KBM-7 (cell line): ENCODE results near the gene HSPA8.

Source experiments
- DNase-seq: peaks from one replicate; pipeline ENCODE4 v3.0.0-alpha.2; 2015
- in situ Hi-C: fragments of 300-500 bp; cut with MboI; formaldehyde crosslinking; loops from 2 replicates; pipeline ENCODE4 v1.14.3; 2020; ENCODE audit warnings: low sequenced_read_pairs, low pct_unique_long_range_greater_than_20kb, mixed read lengths

Gene HSPA8

DNA sequence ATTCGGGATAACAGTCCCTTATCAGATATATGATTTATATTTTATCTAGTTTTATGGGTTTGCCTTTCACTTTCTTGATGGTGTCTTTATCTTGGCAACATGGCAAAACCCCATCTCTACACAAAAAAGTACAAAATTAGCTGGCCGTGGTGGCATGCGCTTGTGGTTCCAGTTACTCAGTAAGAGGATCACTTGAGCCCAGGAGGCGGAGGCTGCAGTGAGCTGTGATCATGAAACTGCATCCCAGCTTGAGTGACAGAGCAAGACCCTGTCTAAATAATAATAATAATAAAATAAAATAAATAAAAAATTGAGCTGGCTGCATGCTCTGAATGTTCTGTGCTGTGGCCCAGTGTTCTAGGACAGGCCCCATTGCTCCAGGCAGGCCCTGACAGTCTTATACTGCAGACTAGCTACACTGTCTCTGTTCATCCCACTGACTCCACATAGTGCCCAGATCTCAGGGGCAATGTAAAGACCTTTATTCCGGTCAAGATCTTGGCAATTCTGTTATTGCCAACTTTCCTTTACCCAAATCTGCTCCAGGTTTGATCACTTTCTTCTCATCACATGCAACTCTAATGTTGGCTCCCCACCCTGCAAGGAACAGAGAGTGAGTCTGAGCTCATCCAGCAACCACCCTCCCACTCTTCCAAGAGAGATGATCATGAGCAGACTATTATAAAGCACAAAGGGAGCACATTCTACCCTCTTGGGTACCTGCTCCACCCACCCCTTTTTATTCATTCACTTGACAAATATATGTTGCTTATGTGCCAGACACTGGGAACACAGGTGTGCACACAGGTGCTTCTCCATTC is 8.8 kb downstream of the HSPA8 start:
- in situ Hi-C loops: no loop called here
- DNase-seq: no peak

DNA sequence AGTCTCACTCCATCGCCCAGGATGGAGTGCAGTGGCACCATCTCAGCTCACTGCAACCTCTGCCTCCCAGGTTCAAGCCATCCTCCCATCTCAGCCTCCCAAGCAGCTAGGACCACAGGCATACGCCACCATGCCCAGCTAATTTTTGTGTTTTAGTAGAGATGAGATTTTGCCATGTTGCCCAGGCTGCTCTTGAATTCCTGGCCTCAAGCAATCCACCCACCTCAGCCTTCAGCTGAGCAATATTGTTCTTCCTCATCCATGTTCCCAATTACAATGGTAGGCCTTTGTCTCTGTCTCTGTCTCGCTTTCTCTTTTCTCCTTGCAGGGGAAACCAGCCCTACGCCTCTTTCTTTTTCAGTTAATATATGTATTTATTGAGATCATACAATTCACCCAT is 10.3 kb downstream of the HSPA8 start:
- no peak for DNase-seq
- in situ Hi-C loops: no loop called here

DNA sequence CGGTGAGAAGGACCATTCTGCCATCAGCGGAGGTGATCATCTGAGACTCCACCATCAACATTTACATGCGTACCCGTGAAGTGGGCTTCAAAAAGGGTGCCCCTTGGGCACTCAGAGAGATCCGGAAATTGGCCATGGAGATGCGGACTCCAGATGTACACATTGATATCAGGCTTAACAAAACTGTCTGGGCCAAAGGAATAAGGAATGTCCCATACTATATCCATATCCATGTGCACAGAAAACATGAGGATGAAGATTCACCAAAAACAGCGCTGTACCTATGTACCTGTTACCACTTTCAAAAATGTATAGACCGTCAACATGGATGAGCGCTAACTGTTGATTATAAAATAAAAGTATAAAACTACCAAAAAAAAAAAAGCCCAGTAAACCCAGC is 10.8 kb downstream of the HSPA8 start:
- in situ Hi-C loops: no loop called here
- no peak for DNase-seq

DNA sequence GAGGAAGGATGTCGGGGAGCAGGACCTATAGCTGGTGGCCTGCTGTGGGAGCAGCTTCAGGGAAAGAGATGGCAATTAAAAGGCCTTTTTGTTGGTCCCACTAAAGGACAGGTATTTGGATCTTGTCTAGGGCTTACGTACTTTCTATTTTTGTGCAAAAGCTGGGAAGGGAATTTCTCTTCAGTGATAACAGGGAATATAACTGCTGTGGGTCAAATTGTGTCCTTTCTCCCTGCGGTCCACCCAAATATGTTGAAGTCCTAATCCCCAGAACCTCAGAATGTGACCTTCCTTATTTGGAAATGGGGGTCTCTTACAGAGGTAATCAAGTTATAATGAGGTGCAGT is 14.0 kb downstream of the HSPA8 start:
- in situ Hi-C loops: no loop called here
- no peak for DNase-seq

DNA sequence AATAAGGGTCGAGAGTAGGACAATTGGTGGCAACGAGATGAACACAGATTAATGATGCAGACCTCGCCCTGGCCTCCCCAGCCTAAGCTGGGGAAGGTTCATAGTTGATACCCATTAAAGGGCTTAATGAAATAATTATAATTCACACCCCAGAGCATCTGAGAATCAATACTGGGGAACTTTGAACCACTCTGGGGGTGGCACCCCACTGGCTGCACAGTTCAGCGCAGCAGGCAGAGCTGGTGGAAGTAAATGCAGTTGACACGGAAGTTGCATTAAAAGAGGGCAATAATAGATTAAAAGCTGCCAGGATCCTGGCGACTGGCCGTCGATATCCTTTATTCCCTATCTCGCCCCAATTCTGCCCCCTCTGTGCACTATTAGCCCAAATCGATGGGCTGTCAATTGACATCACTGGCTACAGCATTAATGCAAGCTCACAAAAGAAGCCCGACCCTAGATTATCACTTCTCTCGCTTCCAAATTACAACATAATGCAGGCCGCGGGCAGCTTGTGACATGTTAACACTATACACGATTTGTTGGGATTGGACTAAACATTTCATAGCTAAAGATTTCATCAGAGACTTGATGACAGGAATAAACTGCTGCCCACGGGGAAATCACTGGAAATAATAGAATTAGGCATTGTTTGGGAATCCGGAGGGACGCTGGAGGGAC is 14.5 kb downstream of the HSPA8 start:
- no peak for DNase-seq
- in situ Hi-C loops: no loop called here

DNA sequence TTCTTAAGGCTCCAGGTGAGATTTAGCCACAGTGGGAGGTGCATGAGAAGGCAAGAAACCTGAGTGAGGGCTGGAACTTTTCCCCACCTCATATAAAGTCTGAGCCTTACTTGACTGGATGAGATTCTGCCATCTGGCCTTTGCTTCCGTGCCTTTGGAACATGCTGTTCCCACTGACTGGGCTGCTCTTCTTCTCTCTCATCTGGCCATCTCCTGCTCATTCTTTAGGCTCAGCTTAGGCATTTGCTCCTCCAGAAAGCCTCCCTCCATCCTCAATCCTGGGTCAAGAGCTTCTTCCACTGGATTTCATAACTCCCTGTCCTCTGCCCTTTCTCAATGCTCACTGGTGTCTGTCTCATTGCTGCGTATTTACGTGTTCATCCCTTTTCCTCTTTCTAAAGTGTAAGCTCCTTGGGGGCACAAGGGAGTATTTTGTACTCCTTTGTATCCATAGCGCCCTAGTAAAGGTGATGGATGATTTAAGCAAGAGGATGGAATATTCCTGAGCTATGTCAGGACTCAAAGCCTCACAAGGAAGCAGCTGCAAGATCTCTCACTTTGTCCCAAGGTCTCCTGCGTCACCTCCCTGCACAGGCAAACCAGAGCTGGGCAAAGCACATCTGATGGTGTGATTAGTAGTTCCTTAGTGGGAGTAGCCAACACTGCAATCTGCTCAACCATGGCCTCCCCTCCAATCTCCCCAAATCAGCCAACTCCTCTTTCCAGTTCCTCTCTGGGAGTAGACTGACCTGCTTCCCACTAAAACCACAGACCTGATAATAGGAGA is 15.3 kb downstream of the HSPA8 start:
- DNase-seq: no peak
- in situ Hi-C loops: no loop called here

DNA sequence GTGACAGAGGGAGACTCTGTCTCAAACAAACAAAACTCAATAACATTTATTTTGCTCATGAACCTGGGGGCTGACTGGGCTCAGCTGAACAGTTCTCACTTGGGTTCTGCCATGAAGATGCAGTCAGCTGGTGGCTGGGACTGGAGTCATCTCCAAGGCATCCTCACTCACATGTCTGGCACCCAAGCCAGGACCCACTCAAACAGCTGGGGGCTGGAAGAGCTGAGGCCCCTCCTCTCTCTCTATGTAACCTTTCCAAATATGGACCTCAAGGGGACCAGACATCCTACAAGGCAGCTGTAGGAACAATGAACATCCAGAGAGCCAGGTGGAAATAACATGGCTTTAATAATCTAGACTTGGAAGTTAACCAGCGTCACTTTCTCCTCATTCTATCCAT is 16.8 kb downstream of the HSPA8 start:
- in situ Hi-C loops: no loop called here
- DNase-seq: no peak

DNA sequence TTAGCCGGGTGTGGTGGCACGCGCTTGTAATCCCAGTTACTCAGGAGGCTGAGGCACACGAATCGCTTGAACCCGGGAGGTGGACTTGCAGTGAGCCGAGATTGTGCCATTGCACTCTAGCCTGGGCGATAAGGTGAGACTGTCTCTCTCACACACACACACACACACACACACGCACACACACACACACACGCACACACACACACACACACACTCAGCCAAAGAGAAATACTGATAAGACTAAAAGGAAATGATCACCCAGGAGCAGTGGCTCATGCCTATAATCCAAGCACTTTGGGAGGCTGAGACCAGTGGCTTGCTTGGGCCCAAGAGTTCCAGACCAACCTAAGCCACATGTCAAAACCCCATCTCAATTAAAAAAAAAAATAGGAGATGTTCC is 20.8 kb downstream of the HSPA8 start:
- no peak for DNase-seq
- in situ Hi-C loops: no loop called here

DNA sequence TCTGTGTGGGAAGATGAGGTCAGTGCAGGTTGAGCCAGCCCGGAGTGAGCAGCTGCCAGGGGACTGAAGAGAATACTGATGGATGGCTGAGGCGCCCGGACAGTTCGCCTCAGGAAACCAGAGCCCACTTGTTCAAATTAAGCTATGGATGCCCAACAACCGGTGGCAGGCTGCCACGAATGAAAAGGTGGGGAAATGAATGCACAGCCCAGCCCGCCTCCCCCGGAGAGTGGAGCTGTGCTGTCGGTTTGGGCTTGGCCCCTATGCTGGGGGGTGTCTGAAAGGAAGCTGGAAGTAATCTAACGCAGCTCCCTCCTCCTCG is 21.9 kb downstream of the HSPA8 start:
- in situ Hi-C loops: no loop called here
- DNase-seq: no peak

DNA sequence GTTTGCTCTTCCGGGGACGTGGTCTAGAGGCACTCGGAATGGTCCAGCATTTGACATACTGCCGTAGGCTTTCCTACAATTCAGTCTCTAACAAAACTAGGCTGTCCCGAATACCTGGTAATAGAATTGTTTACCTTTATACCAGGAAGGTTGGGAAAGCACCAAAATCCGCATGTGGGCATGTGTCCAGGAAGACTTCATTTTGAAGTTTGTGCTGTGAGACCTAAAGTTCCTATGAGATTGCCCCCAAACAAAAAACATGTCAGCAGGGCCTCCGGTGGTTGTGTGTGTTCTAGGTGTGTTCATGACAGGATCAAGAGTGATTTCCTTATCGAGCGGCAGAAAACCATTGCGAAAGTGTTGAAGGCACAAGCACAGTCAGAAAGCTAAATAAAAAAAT is 26.1 kb downstream of the HSPA8 start:
- in situ Hi-C loops: no loop called here
- DNase-seq: no peak

DNA sequence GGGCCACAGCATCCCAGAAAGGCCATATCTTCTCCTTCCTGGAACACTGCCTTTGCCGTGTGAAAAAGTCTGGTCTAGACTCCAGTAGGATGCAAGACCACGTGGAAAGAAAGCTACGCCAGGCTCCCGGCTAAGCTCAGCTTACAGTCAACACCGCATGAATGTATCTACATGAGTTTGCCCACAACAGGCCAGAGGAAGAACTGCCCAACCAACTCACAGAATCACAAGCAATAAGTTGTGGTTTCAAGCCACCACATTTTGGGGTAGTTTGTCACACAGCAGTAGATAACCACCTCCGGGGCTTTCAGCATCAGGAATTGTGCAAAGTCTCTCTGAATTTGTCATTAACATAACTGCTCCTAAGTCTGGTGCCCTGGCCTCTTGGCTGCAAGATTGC is 27.3 kb downstream of the HSPA8 start:
- no peak for DNase-seq
- in situ Hi-C loops: no loop called here

DNA sequence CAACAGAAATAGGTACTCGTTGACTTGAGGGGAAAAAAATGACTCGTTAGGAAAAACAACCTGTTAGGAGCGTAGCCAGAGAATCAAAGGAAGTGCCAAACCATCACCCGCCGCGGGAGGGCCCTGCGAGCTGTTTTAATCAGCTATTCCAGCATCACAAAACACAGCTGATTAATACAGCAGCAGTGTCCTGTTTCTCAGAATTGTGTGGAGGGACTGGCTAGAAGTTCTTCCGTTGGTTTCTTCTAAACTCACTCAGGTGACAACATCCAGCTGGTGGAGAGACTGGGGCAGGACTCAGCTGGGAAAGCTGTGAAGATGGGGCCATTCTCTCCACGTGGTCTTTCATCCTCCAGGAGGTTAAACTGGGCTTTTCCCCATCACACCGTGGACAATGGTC is 28.0 kb downstream of the HSPA8 start:
- DNase-seq: no peak
- in situ Hi-C loops: no loop called here

DNA sequence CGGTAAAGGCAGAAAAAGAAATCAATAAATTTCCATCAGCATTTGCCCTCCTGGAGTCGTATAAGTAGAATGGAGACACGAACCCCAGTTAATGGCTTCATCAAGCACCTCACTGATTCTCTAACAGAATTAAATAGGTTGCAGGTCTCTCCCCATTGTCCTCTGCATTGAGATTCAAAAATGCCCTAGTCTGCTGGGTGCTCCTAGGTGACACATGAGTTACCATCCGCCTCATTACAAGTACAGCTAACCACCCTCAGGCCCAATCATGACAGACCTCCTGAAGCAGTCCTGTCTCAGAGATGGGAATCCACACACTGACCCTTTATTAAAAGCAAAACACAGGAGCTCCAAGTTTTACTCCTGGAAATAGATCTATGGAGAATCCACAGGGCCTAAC is 31.4 kb downstream of the HSPA8 start:
- DNase-seq: no peak
- in situ Hi-C loops: no loop called here

DNA sequence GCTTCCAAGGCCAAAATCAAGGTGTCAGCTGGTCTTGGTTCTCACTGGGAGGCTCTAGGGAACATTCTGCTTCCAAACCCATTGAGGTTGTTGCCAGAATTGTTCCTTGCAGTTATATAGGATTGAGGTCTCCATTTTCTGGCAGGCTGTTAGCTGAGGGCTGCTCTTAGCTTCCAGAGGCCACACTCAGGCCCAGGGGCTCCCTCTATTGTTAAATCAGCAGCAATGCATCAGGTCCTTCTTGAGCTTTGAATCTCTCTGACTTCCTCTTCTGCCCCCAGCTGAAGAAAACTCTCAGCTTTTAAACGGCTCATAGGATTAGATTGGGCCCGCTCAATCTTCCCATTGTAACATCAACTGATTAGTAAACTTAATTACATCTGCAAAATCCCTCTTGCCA is 41.0 kb downstream of the HSPA8 start:
- DNase-seq: peak; percentile 84
- in situ Hi-C loops: loop anchor here (25.0 kb wide), 1 partner anchor 409 kb away; no protein-coding TSS in a partner anchor

DNA sequence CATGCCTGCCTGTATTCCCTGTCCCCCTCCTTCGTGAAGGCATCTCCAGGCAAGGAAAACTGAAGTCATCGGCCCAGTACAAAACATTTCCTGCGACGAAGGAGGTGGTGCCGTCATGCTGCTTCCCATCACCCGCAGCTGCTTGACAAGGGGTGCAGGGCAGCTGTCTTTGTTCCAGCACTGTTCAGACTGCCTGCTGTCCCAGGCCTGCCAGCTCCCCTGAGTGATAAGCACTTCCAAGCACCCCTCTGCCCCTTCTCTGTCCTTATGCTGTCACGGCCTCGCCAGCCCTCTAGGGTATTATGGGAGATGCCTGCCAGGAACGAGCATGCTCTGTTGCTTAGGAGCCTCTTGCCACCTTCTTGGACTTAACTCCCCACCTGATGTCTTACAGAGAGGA is 43.2 kb downstream of the HSPA8 start:
- no peak for DNase-seq
- in situ Hi-C loops: loop anchor here (25.0 kb wide), 1 partner anchor 406 kb away; no protein-coding TSS in a partner anchor

DNA sequence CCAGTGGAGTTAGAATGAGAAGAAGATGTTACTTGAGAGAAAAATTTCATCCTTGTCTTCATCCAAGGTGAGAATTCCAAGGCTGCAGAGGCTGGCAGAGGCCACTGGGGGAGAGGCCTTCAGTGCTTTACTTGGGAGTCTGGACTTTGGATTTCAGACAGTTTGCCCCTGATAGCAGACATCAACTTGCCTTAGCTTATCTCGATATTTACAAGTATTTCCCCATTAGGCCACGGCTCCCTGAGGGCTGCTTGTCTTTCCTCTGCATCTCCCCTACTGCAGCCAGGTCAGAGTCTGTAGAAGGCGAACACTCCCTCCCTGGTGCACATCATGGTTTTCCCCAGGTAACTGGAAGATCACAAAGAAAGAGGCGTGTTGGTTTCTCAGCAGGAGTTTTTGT is 50.4 kb downstream of the HSPA8 start:
- DNase-seq: no peak
- in situ Hi-C loops: loop anchor here (25.0 kb wide), 1 partner anchor 399 kb away; no protein-coding TSS in a partner anchor
